ENCODE measurements around the gene ETNPPL. TPM values are rescaled to one million over a fixed set of nuclear protein-coding genes. Genes with fewer than 3 reads are reported as not detected.

Gene ETNPPL
- 0.31 and 0.52 TPM in 2 replicates for total RNA-seq (2021)
- percentile 18 among the genes with signal in this experiment for Bru-seq, nascent RNA
- BruChase-seq, experiment 1, labeled RNA remaining after a 2-hour chase = percentile 13 among the genes with signal in this experiment
- BruChase-seq, experiment 2, labeled RNA remaining after a 6-hour chase = percentile 13 among the genes with signal in this experiment
- long read RNA-seq, partial matches to known transcripts = 0 of 1 reads
- long read RNA-seq, other reads (novel, unspliced or antisense) = 0 of 1 reads

DNA sequence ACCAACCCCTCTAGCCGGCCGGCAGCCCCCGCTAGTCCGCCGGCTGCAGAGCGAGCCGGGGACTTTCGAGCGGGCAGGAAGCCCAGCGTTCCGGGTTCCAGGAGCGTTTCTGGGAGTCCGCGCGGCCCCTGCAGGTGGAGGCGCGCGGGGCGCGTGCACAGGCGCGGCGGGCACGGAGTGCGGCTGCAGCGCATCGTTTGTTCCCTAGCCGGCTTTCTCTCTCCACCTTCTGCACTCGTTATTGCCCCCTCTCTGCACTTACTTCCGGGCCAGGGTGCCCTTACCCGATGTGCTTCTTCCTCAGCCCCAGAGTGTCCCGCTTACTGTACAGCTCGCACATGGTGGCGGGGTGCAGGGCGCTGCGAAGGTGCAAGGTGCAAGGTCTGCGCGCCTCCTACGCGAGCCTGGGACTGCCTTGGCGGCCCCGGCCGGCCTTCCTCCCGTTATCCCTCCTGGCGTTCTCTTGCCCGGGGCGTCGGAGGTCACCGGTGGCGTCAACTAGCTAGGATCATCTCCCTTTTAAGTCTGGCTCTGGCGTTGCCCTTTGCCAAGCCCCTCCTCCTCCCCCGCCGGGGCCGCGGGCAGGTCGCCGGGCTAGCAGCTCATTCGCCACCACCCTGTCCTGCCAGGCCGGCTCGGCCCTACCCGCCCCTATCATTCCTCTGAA, at the start of gene ETNPPL:
Gene ETNPPL (minus strand): TSS at position 495 of the 667 bp plus-strand sequence. CDS start 155 bp downstream, at position 340.
- BruUV-seq (replicated peaks) = no TSS peak
- peaks cover 5% of the 10 kb centered on the region for H3K27me3 ChIP-seq (replicated peaks; ENCODE audit: insufficient read depth, low read depth, low read length, poor library complexity)
- POLR2A ChIA-PET (ENCODE audit: low non-redundant PET) = no interaction called here
- peak; percentile 59 for DNase-seq (ENCODE audit: low spot score)
- peaks cover 4% of the 10 kb centered on the region for H3K4me1 ChIP-seq (ENCODE audit: insufficient read depth, low read length, poor library complexity, severe bottlenecking)
- no peaks in the 10 kb centered on the region for H3K9me3 ChIP-seq (ENCODE audit: low read depth, low read length, poor library complexity, severe bottlenecking)
- CTCF ChIA-PET = no interaction called here
- H3K4me3 ChIP-seq (ENCODE audit: low read depth, low read length, poor library complexity, severe bottlenecking) = peak within 1 kb of the TSS; percentile 58
- TF ChIP-seq EZH2 (IDR thresholded peaks at IDR 0.05; ENCODE audit: borderline replicate concordance, low read depth, low read length, poor library complexity, severe bottlenecking) = no peak
- TF ChIP-seq, protein P1, sequence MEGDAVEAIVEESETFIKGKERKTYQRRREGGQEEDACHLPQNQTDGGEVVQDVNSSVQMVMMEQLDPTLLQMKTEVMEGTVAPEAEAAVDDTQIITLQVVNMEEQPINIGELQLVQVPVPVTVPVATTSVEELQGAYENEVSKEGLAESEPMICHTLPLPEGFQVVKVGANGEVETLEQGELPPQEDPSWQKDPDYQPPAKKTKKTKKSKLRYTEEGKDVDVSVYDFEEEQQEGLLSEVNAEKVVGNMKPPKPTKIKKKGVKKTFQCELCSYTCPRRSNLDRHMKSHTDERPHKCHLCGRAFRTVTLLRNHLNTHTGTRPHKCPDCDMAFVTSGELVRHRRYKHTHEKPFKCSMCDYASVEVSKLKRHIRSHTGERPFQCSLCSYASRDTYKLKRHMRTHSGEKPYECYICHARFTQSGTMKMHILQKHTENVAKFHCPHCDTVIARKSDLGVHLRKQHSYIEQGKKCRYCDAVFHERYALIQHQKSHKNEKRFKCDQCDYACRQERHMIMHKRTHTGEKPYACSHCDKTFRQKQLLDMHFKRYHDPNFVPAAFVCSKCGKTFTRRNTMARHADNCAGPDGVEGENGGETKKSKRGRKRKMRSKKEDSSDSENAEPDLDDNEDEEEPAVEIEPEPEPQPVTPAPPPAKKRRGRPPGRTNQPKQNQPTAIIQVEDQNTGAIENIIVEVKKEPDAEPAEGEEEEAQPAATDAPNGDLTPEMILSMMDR (conservative IDR thresholded peaks at IDR 0.05; ENCODE audit: low read depth, low read length) = no peak
- no peaks in the 10 kb centered on the region for H3K36me3 ChIP-seq (ENCODE audit: insufficient read depth, low read length, poor library complexity, severe bottlenecking)
- intact Hi-C loops (cut with micrococcal nuclease; ENCODE audit: unreplicated experiment) = no loop called here
- no peak within 1 kb of the TSS for H3K27ac ChIP-seq (ENCODE audit: low read depth, low read length, poor library complexity, severe bottlenecking)

DNA sequence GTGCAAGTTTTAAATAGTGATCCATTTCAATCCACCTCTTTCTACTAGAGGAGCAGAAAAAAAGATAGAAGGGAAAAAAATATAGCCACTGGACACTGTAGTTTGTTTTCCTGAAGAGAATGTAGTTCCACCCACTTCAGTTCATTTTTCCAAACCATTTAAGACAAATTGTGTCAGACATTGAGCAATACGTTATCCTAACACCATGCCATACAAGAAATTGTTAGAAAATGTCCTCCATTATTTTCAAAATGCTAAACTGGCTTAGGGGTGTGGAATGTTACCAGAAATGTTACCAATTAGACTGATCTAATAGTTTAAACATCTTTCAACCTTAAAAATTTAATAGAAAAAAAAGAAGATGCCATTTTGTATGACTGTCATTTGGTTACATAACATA, 48.6 kb upstream of the ETNPPL start:
- TF ChIP-seq EZH2 (IDR thresholded peaks at IDR 0.05; ENCODE audit: borderline replicate concordance, low read depth, low read length, poor library complexity, severe bottlenecking) = no peak
- TF ChIP-seq, protein P1 (conservative IDR thresholded peaks at IDR 0.05; ENCODE audit: low read depth, low read length) = no peak

DNA sequence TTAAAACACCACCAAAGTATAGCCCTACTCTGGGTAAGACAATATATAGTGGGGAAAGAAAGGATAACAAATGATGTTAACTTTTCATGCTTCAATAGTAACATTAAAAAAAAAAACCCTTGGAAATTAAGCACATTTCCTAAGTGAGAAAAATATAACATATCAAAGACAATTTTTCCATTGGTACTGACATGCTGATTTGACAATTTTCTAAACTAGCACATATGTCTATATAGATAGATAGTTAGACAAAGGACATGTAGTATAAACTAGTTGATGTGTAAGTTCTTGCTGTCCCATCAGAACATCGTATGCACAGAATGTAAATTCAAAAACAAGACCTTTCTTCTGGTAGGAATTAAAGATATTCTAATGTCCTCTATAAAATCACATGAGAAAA, 47.2 kb upstream of the ETNPPL start:
- DNase-seq (ENCODE audit: low spot score) = no peak
- Histone ChIP-seq H3K27me3 (replicated peaks; ENCODE audit: insufficient read depth, low read depth, low read length, poor library complexity) (no peaks in the 10 kb centered on the region), H3K4me3 (ENCODE audit: low read depth, low read length, poor library complexity, severe bottlenecking) (no peak overlapping the region), H3K4me1 (ENCODE audit: insufficient read depth, low read length, poor library complexity, severe bottlenecking) (no peaks in the 10 kb centered on the region), H3K9me3 (ENCODE audit: low read depth, low read length, poor library complexity, severe bottlenecking) (no peaks in the 10 kb centered on the region), H3K27ac (ENCODE audit: low read depth, low read length, poor library complexity, severe bottlenecking) (no peak overlapping the region), H3K36me3 (ENCODE audit: insufficient read depth, low read length, poor library complexity, severe bottlenecking) (no peaks in the 10 kb centered on the region)
- no peak for TF ChIP-seq EZH2 (IDR thresholded peaks at IDR 0.05; ENCODE audit: borderline replicate concordance, low read depth, low read length, poor library complexity, severe bottlenecking)
- TF ChIP-seq, protein P1 (conservative IDR thresholded peaks at IDR 0.05; ENCODE audit: low read depth, low read length) = no peak
- intact Hi-C loops (cut with micrococcal nuclease; ENCODE audit: unreplicated experiment) = no loop called here
- ChIA-PET CTCF (no interaction called here), POLR2A (ENCODE audit: low non-redundant PET) (no interaction called here)
- BruUV-seq (replicated peaks) = no TSS peak

More for the DNA sequence above, 48.6 kb upstream of the ETNPPL start:
- Histone ChIP-seq H3K36me3 (ENCODE audit: insufficient read depth, low read length, poor library complexity, severe bottlenecking) (no peaks in the 10 kb centered on the region), H3K9me3 (ENCODE audit: low read depth, low read length, poor library complexity, severe bottlenecking) (no peaks in the 10 kb centered on the region), H3K4me3 (ENCODE audit: low read depth, low read length, poor library complexity, severe bottlenecking) (no peak overlapping the region), H3K27me3 (replicated peaks; ENCODE audit: insufficient read depth, low read depth, low read length, poor library complexity) (no peaks in the 10 kb centered on the region), H3K4me1 (ENCODE audit: insufficient read depth, low read length, poor library complexity, severe bottlenecking) (no peaks in the 10 kb centered on the region), H3K27ac (ENCODE audit: low read depth, low read length, poor library complexity, severe bottlenecking) (no peak overlapping the region)
- no peak for DNase-seq (ENCODE audit: low spot score)
- ChIA-PET POLR2A (ENCODE audit: low non-redundant PET) (no interaction called here), CTCF (no interaction called here)
- BruUV-seq (replicated peaks) = no TSS peak
- intact Hi-C loops (cut with micrococcal nuclease; ENCODE audit: unreplicated experiment) = no loop called here
